ENCODE results near the gene PDZK1IP1. TPM values are rescaled to one million over a fixed set of nuclear protein-coding genes. Genes with fewer than 3 reads are reported as not detected.

The PDZK1IP1 gene
- total RNA-seq, 1 experiment from 2014 or later = 19.6 TPM

- CTCF ChIA-PET = interaction anchor here (1.0 to 1.7 kb wide), 2 partner anchors 9 to 21 kb away, joined by 4 to 7 read pairs; no protein-coding TSS in a partner anchor
- intact Hi-C loops (cut with micrococcal nuclease) = no loop called here
- no peaks in the 10 kb centered on the region for H3K9me3 Mint-ChIP-seq (ENCODE audit: unreplicated experiment)
Observed at GRCh38 chr1:47214549-47214948, 24.7 kb upstream of the PDZK1IP1 start.

DNA sequence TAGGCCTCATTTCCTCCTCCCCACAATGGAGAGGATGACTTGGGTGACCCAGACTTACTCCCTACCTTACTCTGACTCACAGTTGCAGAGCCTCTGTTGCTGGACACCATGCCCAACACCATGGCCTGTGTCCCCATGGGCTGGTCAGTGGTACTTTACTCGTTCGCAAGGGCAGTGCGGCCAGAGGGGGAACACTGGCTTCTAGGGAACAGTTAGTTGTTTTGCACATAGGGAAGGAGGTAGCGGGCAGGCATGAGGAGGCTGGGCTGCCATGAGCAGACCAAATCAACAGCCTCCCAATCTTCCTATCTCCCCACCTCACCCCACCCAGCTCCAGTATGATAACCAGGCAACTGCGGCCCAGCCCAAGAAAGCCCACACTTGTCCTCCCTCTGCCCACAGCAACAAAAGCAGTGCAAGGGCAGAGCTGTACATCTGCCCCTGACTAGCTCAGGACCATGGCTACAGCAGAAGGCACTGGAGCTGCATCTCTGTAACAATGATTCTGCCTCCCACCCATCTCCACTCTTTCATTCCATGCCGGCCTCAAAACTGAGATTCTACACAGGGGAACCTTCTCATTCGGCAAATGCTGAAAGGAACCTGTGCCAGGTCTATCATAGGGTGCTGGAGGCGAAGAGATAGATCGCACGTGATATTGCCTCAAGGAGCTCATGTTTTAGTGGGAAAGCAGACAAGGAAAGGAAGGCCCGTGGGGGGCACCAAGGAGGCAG, 23.6 kb upstream of the PDZK1IP1 start:
- ChIA-PET CTCF (interaction anchor here (0.7 to 4.5 kb wide), 3 partner anchors 20 to 124 kb away, joined by 3 to 26 read pairs (median 4); no protein-coding TSS in a partner anchor), POLR2A (interaction anchor here (0.8 to 1.1 kb wide), 2 partner anchors 9 to 52 kb away, joined by 3 to 4 read pairs; no protein-coding TSS in a partner anchor)
- no peak for DNase-seq (ENCODE audit: unreplicated experiment)
- H3K27ac Mint-ChIP-seq (ENCODE audit: low read depth, unreplicated experiment) = no peak overlapping the region
- TF ChIP-seq, protein P1, sequence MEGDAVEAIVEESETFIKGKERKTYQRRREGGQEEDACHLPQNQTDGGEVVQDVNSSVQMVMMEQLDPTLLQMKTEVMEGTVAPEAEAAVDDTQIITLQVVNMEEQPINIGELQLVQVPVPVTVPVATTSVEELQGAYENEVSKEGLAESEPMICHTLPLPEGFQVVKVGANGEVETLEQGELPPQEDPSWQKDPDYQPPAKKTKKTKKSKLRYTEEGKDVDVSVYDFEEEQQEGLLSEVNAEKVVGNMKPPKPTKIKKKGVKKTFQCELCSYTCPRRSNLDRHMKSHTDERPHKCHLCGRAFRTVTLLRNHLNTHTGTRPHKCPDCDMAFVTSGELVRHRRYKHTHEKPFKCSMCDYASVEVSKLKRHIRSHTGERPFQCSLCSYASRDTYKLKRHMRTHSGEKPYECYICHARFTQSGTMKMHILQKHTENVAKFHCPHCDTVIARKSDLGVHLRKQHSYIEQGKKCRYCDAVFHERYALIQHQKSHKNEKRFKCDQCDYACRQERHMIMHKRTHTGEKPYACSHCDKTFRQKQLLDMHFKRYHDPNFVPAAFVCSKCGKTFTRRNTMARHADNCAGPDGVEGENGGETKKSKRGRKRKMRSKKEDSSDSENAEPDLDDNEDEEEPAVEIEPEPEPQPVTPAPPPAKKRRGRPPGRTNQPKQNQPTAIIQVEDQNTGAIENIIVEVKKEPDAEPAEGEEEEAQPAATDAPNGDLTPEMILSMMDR (IDR thresholded peaks at IDR 0.05; ENCODE audit: unreplicated experiment) = no peak
- no peak overlapping the region for H3K4me3 Mint-ChIP-seq (ENCODE audit: unreplicated experiment)
- H3K4me1 Mint-ChIP-seq (ENCODE audit: insufficient read depth, unreplicated experiment) = no peaks in the 10 kb centered on the region
- H3K36me3 Mint-ChIP-seq (ENCODE audit: insufficient read depth, unreplicated experiment) = no peaks in the 10 kb centered on the region
- no peaks in the 10 kb centered on the region for H3K27me3 Mint-ChIP-seq (ENCODE audit: insufficient read depth, unreplicated experiment)
- no peaks in the 10 kb centered on the region for H3K9me3 Mint-ChIP-seq (ENCODE audit: unreplicated experiment)
- intact Hi-C loops (cut with micrococcal nuclease) = no loop called here
- BruUV-seq (replicated peaks) = no TSS peak

More at GRCh38 chr1:47214549-47214948, 24.7 kb upstream of the PDZK1IP1 start:
- no peak for DNase-seq (ENCODE audit: unreplicated experiment)
- Mint-ChIP-seq H3K27ac (ENCODE audit: low read depth, unreplicated experiment) (no peak overlapping the region), H3K4me3 (ENCODE audit: unreplicated experiment) (no peak overlapping the region), H3K36me3 (ENCODE audit: insufficient read depth, unreplicated experiment) (no peaks in the 10 kb centered on the region), H3K27me3 (ENCODE audit: insufficient read depth, unreplicated experiment) (no peaks in the 10 kb centered on the region), H3K4me1 (ENCODE audit: insufficient read depth, unreplicated experiment) (no peaks in the 10 kb centered on the region)
- TF ChIP-seq, protein P1 (IDR thresholded peaks at IDR 0.05; ENCODE audit: unreplicated experiment) = no peak
- BruUV-seq (replicated peaks) = no TSS peak
- POLR2A ChIA-PET = no interaction called here

- TF ChIP-seq, protein P1 (IDR thresholded peaks at IDR 0.05; ENCODE audit: unreplicated experiment) = no peak
- Mint-ChIP-seq H3K36me3 (ENCODE audit: insufficient read depth, unreplicated experiment) (no peaks in the 10 kb centered on the region), H3K9me3 (ENCODE audit: unreplicated experiment) (no peaks in the 10 kb centered on the region), H3K27ac (ENCODE audit: low read depth, unreplicated experiment) (no peak overlapping the region), H3K27me3 (ENCODE audit: insufficient read depth, unreplicated experiment) (no peaks in the 10 kb centered on the region), H3K4me3 (ENCODE audit: unreplicated experiment) (no peak overlapping the region), H3K4me1 (ENCODE audit: insufficient read depth, unreplicated experiment) (no peaks in the 10 kb centered on the region)
- intact Hi-C loops (cut with micrococcal nuclease) = no loop called here
- BruUV-seq (replicated peaks) = no TSS peak
- ChIA-PET POLR2A (interaction anchor here (0.8 to 1.2 kb wide), 2 partner anchors 33 to 53 kb away, joined by 3 to 4 read pairs; no protein-coding TSS in a partner anchor), CTCF (interaction anchor here (4.5 kb wide), 1 partner anchor 20 kb away, joined by 26 read pairs; no protein-coding TSS in a partner anchor)
- DNase-seq (ENCODE audit: unreplicated experiment) = no peak
Observed at GRCh38 chr1:47212636-47213229, 22.9 kb upstream of the PDZK1IP1 start.

DNA sequence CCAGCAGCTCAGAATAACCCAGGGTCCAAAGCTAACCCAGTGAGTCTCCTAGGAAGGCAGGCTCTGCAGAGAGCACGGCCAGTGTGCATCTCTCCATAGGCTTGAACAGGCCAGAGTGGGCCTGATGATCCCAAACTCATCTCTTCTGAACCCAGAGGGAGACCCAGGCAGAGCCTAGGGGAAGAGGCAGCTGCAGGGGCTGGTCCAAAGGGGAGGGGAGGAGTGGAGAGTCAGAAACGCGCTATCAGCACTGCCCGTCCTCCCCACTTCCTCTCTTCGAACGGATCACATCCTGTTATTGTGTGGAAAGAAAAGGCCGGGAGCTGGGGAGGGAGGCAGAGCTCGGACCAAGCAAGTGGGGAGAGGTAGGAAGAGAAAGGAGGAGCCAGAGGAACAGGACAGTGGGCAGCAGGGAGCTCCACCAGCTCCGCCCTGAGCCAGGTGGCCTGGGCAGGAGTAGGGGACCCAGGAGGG, 22.0 kb upstream of the PDZK1IP1 start:
- Mint-ChIP-seq H3K27ac (ENCODE audit: low read depth, unreplicated experiment) (no peak overlapping the region), H3K9me3 (ENCODE audit: unreplicated experiment) (no peaks in the 10 kb centered on the region), H3K36me3 (ENCODE audit: insufficient read depth, unreplicated experiment) (no peaks in the 10 kb centered on the region), H3K4me1 (ENCODE audit: insufficient read depth, unreplicated experiment) (no peaks in the 10 kb centered on the region), H3K4me3 (ENCODE audit: unreplicated experiment) (no peak overlapping the region), H3K27me3 (ENCODE audit: insufficient read depth, unreplicated experiment) (no peaks in the 10 kb centered on the region)
- DNase-seq (ENCODE audit: unreplicated experiment) = no peak
- POLR2A ChIA-PET = interaction anchor here (0.6 to 1.2 kb wide), 2 partner anchors 32 to 607 kb away, joined by 3 to 4 read pairs; no protein-coding TSS in a partner anchor
- intact Hi-C loops (cut with micrococcal nuclease) = no loop called here
- TF ChIP-seq, protein P1 (IDR thresholded peaks at IDR 0.05; ENCODE audit: unreplicated experiment) = no peak
- BruUV-seq (replicated peaks) = no TSS peak
- CTCF ChIA-PET = interaction anchor here (0.6 to 4.5 kb wide), 3 partner anchors 15 to 51 kb away, joined by 3 to 26 read pairs (median 3); no protein-coding TSS in a partner anchor

All from MCF 10A (cell line).